ENCODE measurements around the gene PDE4D.

GRCh38 chr5:59866661-59867060 is 26.9 kb downstream of the PDE4D start:
- TF ChIP-seq CTCF (IDR thresholded peaks at IDR 0.05), result no peak
- no peak for TF ChIP-seq EZH2phosphoT487 (IDR thresholded peaks at IDR 0.05)

Data from neural progenitor cell (in vitro differentiated cells).